HG02840 (cell line): ENCODE data around the gene PARD6G.
A peak's percentile ranks its signal among the peaks of the same experiment; 100 is the strongest.

ENCODE experiments used
- ATAC-seq: cut with Tn5 transposase; IDR thresholded peaks from one replicate; pipeline ENCODE4 v1.9.1; 2021; ENCODE audit warnings: mild to moderate bottlenecking, moderate library complexity, moderate number of reproducible peaks; ENCODE audit not compliant: unreplicated experiment, low FRiP score

PARD6G gene

DNA sequence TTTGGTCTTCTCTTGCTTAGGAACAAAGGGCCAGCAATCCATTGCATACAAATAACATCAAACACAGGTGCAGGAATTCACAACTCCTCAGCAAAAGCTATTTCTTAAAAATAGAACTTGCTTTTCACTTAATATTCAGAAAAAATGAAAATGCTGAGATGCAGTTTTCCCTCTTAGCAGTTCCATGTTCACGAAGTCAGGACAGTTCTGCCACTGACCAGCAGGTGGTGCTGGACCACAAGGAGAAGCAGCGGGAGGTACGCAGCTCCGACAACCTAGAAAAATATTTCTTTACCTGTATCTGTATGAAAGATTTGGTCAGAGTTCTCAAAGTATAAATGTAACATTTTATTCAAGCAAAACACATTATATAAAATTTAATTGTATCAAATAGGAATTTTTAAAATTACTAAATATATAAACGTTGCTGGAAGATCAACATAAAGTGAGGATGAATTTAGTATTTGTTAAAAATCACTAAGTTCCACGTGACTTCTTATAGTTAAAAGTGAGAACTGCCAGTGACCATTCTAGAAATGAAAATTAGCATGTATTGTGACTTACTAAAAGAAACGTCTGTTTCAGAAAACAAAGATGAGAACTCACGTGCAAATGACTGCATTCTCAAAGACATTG, 89.5 kb downstream of the PARD6G start:
- no peak for ATAC-seq

DNA sequence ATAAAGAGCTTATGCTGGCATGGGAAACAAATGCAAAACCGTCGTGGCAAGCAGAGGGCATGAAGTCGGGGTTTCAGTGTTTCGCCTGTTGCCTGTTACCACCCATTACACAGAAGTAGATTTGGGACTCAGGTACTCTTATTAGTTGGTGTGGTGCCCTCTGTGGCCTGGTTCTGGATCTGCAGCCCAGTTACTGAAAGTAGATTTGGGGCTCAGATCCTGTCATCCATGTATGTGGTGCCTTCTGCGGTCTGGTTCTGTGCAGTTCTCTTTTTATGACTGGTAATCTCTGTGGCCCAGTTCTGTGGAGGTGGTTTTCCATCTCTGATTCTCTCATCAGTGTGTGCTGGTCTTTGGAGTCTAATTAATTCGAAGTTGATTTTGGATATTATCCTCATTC, 93.0 kb downstream of the PARD6G start:
- no peak for ATAC-seq

DNA sequence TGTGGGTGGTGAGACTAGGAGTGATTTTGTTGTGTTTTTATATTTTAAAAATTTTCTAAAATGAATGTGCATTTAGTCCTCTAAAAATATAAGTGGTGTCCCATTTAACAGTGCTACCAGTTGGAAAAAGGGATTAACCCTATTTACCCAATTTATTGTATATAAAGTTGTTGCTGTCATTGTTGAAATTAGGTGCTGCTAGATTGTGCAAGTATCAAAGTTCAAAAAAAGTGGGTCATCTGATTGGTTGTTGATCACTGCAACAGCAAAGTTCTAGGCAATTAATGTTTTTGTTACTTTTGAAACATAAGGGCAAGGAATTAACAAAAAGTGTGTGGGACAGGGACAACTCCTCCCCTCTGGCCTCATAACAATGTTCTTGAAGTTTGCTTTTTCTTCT, 97.6 kb downstream of the PARD6G start:
- no peak for ATAC-seq

DNA sequence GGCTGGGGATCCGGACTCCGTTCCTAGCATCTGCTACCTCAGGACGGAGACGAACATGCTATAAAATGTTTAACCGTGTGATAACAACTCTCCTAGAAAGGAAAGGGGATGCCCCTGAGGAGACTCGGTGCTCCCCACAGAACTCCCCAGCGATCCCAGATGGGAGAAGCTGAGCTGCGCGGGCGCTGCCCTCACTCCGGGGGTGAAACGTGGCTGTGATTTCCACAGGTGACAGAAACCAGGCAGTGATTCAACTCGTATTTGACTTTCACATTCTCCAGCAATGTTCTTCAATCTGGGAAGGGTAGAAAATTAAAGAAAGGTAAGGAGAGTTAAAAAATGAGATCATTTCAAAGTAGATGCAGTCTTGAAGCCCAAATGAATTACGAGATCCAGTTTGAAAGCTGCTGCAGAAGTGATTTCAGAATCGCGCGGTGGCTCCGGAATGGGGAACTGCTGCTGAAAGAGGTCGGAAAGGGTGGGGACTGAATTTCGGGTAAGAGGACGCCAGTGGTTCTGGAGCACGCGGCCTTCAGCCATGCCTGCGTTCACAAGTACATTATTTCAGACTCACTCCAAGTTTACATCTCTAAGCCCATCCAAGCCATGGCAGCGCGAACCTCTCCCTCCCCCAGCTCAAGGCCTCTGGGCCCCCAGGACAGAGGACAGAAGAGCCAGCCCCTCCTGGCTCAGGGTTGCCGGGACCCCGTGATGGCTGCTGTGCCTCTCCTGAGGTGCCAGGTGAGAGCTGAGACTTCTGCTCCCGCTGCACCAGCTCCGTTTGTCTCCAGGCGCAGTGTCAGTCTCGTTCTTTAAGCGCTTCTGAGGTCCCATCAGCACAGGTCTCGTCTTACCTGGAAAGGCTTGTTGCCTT, 98.8 kb downstream of the PARD6G start:
- ATAC-seq = no peak

DNA sequence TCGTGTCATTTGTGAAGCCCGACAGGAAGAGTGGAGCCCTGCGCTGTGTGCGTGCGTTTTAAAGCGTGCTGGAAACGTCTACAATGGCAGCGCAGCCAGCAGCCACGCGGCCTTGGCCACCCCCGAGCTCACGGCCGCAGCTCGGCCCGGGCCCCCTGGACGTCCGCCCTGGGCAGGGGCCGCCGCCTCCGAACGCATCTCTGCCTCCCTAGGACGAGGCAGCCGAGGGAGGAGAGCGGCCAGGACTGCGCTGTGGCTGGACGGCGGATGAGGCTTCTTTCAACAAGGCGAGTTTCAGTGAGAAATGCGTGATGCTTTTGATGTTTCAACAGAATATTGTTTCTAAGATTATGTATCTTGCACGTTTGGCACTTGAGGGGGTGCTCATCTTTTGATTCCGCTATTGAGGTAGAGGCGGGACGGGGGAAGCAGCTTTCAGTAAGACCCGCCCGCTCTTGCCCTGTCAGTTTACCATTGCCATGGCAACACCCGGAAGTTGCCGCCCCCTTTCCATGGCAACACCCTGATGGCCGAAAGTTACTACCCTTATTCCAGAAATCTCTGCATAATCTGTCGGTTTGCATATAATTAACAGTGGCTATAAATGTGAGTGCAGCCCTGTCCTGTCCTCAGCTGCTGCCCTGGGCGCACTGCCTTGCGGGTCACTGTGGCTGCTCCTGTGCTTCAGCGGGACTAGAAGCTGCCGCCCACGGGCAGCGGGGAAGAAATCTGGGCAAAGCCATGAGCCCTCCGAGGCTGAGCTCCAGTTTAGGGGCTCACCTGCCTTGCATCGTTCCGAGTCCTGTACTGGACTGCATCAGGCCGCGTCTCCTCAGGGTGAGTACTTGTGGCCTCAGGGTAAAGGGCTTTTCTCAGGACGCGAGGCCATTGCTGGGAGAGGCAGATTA, 99.6 kb downstream of the PARD6G start:
- ATAC-seq = peak; percentile 86

DNA sequence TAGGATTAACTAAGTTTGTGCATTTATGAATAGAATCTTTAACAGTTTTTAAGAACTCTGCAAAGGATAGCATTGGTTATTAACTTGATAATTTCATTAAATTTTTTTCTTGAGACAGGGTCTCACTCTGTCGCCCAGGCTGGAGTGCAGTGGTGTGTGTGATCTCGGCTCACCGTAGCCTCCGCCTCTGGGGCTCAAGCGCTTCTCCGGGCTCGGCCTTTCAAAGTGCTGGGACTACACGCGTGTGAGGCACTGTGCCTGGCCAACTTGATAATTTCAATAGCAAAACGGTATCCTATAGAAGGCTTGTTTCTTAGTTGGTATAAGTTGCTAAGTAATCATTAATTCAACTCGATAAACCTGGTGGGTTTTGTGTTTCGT, 100.3 kb downstream of the PARD6G start:
- no peak for ATAC-seq

DNA sequence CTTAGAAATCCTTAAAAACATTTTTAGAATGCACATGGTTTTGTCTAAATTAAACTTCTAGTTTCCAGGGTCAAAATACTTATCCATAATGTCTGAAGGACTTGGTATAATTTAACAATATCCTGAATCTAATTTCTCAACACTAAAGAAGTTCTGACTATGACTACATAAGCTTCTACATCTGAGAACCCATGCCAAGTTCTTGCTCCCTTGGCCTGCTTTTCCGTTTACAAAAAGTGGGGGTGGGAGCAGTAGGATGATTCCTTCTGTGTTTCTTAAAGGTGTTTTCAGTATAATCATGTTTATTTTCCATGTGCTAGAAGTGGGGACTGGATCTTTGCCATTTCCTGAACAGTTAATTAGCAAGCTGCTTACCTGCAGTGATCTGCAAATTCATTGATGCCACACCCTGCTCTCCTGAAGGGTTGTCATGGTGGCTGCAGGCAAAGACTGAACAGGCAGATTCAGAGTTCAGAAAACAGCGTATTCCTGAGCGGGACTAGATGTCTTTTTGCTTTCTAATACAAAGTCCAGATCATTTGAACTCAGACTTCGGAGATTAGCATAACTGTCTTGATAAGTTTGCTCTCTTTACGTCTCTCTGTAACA, 102.0 kb downstream of the PARD6G start:
- ATAC-seq = no peak

DNA sequence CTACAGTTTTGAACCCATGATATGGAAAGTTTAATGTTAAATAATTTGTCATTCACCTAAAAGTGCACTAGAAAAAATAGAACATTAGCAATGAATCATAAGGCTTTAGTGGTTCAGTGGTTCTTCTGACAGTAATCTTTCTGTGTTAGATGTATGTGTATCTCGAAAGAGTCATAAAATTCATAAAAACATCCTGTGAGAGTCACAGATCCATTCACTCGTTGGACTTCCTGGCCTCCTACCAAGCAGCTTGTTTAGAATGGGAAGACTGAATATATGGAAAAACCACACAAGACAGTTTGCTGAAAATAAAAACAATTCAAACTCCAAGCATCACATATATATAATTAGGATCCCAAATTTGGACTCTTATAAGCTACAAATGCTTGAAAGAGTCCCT, 103.4 kb downstream of the PARD6G start:
- no peak for ATAC-seq

DNA sequence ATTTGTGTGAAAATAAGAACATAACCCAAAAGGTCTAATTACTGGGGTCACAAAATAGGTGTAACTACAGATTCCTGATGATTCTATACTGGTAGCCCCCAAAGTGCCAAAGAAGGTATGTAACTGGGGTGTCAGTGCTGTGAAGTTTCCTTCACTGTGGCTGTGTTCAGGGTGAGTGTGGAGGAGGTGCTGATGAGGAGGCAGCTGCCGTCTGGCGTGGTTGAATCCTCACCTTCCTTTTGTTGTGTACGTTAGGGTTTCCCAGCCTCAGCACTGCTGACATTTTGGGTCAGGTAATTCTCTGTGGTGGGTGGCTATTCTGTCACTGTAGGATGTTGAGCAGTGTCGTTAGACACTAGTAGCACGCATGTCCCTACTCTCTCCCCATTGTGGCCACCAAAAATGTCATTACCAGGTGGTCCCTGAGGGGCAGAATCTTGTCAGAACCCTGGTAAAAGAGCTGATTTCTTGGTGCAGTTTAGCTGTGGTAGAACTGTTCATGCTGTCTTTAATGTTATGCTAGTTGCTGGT, 106.8 kb downstream of the PARD6G start:
- ATAC-seq = no peak

DNA sequence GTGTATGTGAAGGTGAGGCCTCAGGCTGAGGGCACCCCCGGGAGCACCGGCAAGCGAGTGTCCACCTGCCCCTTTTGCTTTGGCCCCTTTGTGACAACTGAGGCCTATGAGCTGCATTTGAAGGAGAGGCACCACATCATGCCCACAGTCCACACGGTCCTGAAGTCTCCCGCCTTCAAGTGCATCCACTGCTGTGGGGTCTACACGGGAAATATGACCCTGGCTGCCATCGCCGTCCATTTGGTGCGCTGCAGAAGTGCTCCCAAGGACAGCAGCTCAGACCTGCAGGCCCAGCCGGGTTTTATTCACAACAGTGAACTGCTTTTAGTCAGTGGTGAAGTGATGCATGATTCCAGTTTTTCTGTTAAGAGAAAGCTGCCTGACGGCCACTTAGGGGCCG, 109.3 kb downstream of the PARD6G start:
- ATAC-seq = no peak

DNA sequence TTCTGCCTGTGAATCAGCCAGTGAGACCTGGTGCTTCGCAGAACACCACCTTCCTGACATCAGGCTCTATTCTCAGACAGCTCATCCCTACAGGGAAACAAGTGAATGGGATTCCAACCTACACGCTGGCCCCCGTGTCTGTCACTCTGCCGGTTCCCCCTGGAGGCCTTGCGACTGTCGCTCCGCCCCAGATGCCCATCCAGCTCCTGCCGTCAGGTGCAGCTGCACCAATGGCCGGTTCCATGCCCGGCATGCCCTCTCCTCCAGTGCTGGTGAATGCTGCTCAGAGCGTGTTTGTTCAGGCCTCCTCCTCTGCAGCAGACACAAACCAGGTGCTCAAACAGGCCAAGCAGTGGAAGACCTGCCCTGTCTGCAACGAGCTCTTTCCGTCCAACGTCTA, 110.2 kb downstream of the PARD6G start:
- ATAC-seq = no peak

DNA sequence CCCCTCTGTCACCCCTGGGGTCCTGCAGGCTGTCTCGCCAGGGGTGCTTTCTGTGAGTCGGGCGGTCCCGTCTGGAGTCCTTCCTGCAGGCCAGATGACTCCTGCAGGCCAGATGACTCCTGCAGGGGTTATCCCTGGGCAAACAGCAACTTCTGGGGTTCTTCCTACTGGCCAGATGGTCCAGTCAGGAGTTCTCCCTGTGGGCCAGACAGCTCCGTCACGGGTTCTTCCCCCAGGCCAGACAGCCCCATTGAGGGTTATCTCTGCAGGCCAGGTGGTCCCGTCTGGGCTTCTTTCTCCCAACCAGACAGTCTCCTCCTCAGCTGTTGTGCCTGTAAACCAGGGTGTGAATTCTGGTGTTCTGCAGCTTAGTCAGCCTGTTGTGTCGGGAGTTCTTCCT, 110.6 kb downstream of the PARD6G start:
- no peak for ATAC-seq

DNA sequence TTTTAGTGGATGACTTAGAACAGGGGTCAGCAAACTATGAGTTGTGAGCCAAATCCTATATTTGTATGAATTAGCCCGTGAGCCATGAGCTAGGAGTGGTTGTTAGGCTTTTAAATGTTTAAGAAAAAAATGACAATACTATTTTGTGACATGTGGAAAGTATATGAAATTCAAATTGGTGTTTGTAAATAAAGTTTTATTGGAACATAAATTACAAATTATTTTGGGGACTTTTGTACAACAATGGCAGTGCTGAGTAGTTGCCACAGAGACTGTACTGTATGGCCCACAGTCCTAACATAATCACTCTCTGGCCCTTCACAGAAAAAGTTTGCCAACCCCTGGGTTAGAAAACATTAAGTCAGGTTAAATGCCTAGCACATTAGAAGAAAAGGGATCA, 112.2 kb downstream of the PARD6G start:
- no peak for ATAC-seq

DNA sequence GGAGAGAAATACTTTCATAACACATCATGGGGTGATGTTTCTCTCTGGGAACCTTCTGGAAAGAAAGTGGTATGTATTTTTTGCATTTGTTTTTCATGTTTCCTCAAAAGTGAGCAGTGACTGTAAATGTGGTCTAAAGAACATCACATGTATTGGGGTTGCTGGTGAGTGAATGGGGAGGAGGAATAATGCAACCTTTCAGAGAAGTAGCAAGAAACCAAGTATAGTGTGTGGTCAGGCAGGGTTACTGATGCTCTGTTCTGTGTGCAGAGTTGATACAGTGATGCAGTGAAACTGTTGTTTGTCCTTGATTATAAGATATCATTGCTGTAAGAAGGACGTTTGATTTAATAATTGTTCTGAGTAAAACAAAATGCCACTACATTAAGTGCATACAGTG, 114.2 kb downstream of the PARD6G start:
- no peak for ATAC-seq

DNA sequence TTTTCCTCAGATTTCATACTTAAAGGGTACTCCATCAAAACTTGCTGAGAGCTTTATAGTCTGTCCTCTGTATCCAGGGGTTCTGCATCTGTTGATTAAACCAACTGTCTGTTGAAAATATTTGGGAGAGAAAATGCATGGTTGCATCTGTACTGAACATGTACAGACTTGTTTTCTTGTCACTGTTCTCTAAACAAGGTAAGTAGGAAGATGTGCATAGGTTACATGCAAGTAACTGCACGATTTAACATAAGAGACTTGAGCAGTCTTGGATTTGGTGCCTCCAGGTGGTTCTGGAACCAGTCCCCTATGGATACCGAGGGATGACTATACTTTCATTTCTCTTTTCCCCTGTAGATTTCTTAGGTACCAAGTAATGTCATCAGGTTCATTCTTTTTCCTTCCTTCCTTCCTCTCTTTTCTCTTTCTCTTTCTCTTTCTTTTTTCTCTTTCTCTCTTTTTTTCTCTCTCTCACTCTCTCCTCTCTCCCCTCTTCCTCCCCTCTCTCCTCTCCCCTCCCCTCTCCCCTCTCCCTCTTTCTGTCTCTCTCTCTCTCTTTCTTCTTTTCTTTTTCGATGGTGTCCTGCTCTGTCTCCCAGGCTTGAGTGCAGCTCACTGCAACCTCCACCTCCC, 115.0 kb downstream of the PARD6G start:
- ATAC-seq = no peak

DNA sequence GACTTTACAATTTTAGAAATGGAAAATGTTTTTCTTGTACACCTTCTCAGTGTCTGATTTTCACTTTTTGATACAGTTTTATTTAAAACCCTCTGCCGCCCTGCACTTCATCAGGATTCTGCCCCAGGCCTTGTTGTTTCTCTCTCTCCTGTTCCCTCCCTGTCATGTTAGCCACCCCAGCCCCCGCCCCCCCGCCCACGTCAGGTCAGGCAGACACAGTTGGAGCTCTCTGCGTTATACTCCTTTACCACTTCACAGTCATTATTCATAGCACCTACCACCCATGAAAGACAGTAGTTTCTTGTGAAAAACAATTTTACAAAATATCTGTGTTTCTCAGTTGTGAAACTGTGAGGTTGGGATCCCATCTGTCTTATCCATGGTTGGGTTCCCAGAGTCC, 116.8 kb downstream of the PARD6G start:
- ATAC-seq = no peak

DNA sequence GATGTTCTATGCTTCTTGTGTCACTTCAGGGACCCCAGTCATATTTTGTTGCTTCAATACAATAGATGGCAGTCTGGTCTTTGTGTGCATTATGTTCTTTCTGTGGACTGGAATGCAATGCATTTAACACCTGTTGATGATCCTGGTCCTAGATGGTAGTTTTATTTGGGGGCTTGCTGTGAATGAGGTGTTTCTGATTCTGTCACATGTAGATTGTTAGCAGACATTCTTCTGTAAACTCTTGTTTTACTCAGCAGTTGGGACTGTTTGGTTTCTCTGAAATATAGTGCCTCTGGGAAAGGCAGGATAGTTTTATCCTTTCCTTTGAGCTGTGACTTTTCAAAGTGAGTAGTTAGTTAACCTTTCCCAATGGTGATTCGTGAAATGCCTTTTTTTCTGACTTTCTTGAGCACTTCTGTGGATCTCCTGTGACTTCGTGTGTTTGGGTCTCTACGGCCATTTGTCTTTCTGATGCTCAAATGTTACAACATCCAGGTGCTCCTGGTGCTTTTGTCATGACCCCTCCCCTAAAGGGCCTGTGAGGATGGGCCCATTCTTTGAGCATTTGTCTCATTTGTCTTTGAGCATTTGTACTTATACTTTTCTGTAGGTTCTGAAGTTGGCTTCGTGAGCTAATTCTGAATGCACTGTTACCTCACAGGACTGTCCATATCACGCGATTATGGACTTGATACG, 117.5 kb downstream of the PARD6G start:
- ATAC-seq = no peak

DNA sequence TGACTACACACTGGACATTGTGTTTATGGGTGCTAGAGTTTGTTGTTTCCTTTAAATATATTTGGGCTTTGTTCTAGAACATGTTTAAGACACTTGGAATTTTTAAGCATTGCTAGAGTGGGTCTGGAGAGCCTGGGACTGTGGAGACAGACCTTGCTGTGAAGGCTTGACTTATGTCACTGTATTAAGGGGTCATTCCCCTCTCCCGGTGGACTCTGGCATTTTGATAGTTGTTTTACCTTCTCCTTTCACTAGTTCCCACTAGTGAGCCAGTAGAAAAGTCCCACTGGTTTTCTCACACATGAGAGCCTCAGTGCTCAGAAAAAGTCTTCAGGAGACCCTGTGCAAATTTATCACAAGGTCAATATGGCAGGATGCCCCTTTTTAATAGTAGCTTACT, 119.7 kb downstream of the PARD6G start:
- no peak for ATAC-seq

DNA sequence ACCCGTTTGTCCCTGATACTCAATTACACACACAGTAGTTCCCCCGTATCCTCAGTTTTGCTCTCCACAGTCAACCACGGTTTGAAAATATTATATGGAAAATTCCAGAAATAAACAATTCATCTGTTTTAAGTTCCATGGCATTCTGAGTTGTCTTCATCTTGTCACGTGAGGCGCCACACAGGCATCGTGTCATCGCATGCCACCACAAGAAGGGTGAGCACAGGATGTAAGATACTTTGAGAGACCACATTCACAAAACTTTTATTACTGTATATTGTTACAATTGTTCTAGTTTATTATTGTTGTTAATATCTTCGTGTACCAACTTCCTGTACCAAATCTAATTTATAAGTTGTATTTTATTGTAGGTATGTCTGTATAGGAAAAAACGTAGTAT, 120.5 kb downstream of the PARD6G start:
- no peak for ATAC-seq
